Activated CD8-positive, alpha-beta memory T cell treated with anti-CD3 and anti-CD28 coated beads, Interleukin-2, amount 50 U/mL, for 24 hours (primary cell): Measurements from ENCODE around the gene PTPN1.
"Not testable (repeated sequence)": the region's sequence is repeated elsewhere in the genome, so short reads cannot be mapped to it uniquely, and the experiment has no call there.

ENCODE experiments used
- DNase-seq: peaks from one replicate; pipeline ENCODE4 v3.0.0-alpha.2; 2020; ENCODE audit errors: extremely low read depth

PTPN1 gene

GRCh38 chr20:50509923-50510705 is at the start of gene PTPN1:
Gene PTPN1, plus strand, starts transcription at chr20:50510383. Its CDS starts 145 bp downstream, at chr20:50510528.
- peak; percentile 96 for DNase-seq

- peak; percentile 61 for DNase-seq
Measured at GRCh38 chr20:50460608-50461267, 49.4 kb upstream of the PTPN1 start.

- no peak for DNase-seq
Measured at GRCh38 chr20:50462093-50462690, 48.0 kb upstream of the PTPN1 start.

- no peak for DNase-seq
Measured at GRCh38 chr20:50464026-50464724, 46.0 kb upstream of the PTPN1 start.

- DNase-seq: no peak
Measured at GRCh38 chr20:50464725-50465650, 45.2 kb upstream of the PTPN1 start.

GRCh38 chr20:50467174-50467573 is 43.0 kb upstream of the PTPN1 start:
- no peak for DNase-seq

- DNase-seq: no peak
Measured at GRCh38 chr20:50467718-50468356, 42.3 kb upstream of the PTPN1 start.

GRCh38 chr20:50468378-50468798 is 41.8 kb upstream of the PTPN1 start:
- DNase-seq: no peak

GRCh38 chr20:50469176-50469723 is 40.9 kb upstream of the PTPN1 start:
- DNase-seq: no peak

- DNase-seq: no peak
Measured at GRCh38 chr20:50469796-50470195, 40.4 kb upstream of the PTPN1 start.

GRCh38 chr20:50470264-50470858 is 39.8 kb upstream of the PTPN1 start:
- DNase-seq: no peak

- DNase-seq: no peak
Measured at GRCh38 chr20:50471231-50471630, 39.0 kb upstream of the PTPN1 start.

GRCh38 chr20:50472693-50473664 is 37.2 kb upstream of the PTPN1 start:
- DNase-seq: no peak

GRCh38 chr20:50474356-50474755 is 35.8 kb upstream of the PTPN1 start:
- not testable (repeated sequence) for DNase-seq

- no peak for DNase-seq
Measured at GRCh38 chr20:50475681-50476292, 34.4 kb upstream of the PTPN1 start.

- no peak for DNase-seq
Measured at GRCh38 chr20:50477239-50477872, 32.8 kb upstream of the PTPN1 start.

GRCh38 chr20:50478162-50478990 is 31.8 kb upstream of the PTPN1 start:
- peak; percentile 51 for DNase-seq
